Neural cell (in vitro differentiated cells): ENCODE measurements around the gene RNF223. TPM values are rescaled to one million over a fixed set of nuclear protein-coding genes. Genes with fewer than 3 reads are reported as not detected.

Experiments used
- H2AFZ ChIP-seq: fragments of 200-600, 300-800 bp; sonication (generic), shearing (Covaris generic); 2 replicates; pipeline ENCODE4 v1.6.0; 2014; ENCODE audit warnings: low read depth, mild to moderate bottlenecking, antibody characterized with exemption, low read length, moderate library complexity
- H3F3A ChIP-seq: fragments of 200-600 bp; shearing (Covaris generic); 2 replicates; pipeline ENCODE4 v1.6.1; 2016; ENCODE audit warnings: mild to moderate bottlenecking, moderate library complexity, mixed read lengths, antibody characterized with exemption, low read length; ENCODE audit not compliant: insufficient read depth, poor library complexity, severe bottlenecking
- H3K27ac ChIP-seq: fragments of 200-600, 300-800 bp; sonication (generic), shearing (Covaris generic); 2 replicates; pipeline ENCODE4 v1.5.1; 2014; ENCODE audit warnings: mild to moderate bottlenecking, low read length, moderate library complexity
- H3K27me3 ChIP-seq: fragments of 300-800, 200-600 bp; sonication (generic), shearing (Covaris generic); 2 replicates; pipeline ENCODE4 v1.6.0; 2014; ENCODE audit warnings: mild to moderate bottlenecking, low read depth, low read length, moderate library complexity; ENCODE audit not compliant: insufficient read depth
- H3K36me3 ChIP-seq: fragments of 300-800, 200-600 bp; sonication (generic), shearing (Covaris generic); 2 replicates; pipeline ENCODE4 v1.5.1; 2014; ENCODE audit warnings: mild to moderate bottlenecking, antibody characterized with exemption, low read length, moderate library complexity; ENCODE audit not compliant: insufficient read depth
- H3K4me2 ChIP-seq: fragments of 300-800, 200-600 bp; sonication (generic), shearing (Covaris generic); 2 replicates; pipeline ENCODE4 v1.6.0; 2014; ENCODE audit warnings: mild to moderate bottlenecking, low read length
- H3K4me3 ChIP-seq: fragments of 300-800, 200-600 bp; sonication (generic), shearing (Covaris generic); 2 replicates; pipeline ENCODE4 v1.5.1; 2014; ENCODE audit warnings: mild to moderate bottlenecking, low read length, moderate library complexity
- H3K79me2 ChIP-seq: fragments of 200-600 bp; shearing (Covaris generic); replicated peaks from 2 replicates; pipeline ENCODE4 v1.6.0; 2014; ENCODE audit warnings: mild to moderate bottlenecking, low read length, moderate library complexity; ENCODE audit not compliant: insufficient read depth
- H3K9ac ChIP-seq: fragments of 300-800, 200-600 bp; sonication (generic), shearing (Covaris generic); 2 replicates; pipeline ENCODE4 v1.6.1; 2016; ENCODE audit warnings: mild to moderate bottlenecking, low read length, mixed read lengths
- H3K9me2 ChIP-seq: fragments of 200-600 bp; shearing (Covaris generic); 2 replicates; pipeline ENCODE4 v1.6.1; 2016; ENCODE audit warnings: mild to moderate bottlenecking, low read length, mixed read lengths; ENCODE audit not compliant: insufficient read depth
- H3K9me3 ChIP-seq: fragments of 200-600, 300-800 bp; sonication (generic), shearing (Covaris generic); 2 replicates; pipeline ENCODE4 v1.6.1; 2016; ENCODE audit warnings: mild to moderate bottlenecking, mixed run types, low read length, moderate library complexity, mixed read lengths
- H4K20me1 ChIP-seq: fragments of 200-600 bp; shearing (Covaris generic); 2 replicates; pipeline ENCODE4 v1.6.1; 2016; ENCODE audit warnings: mild to moderate bottlenecking, mixed run types; ENCODE audit not compliant: insufficient read depth
- EP300 ChIP-seq: fragments of 450-650 bp; conservative IDR thresholded peaks from 2 replicates; pipeline ENCODE4 v1.6.1; 2014; ENCODE audit warnings: antibody characterized with exemption, mild to moderate bottlenecking, moderate library complexity; ENCODE audit not compliant: poor library complexity, severe bottlenecking
- EZH2 ChIP-seq: fragments of 200-600, 300-800 bp; shearing (Covaris generic), sonication (generic); IDR thresholded peaks from 2 replicates; pipeline ENCODE4 v1.6.1; 2014; ENCODE audit warnings: antibody characterized with exemption, low read length, borderline replicate concordance, mild to moderate bottlenecking; ENCODE audit not compliant: insufficient read depth, poor library complexity, severe bottlenecking
- MXI1 ChIP-seq: fragments of 450-650 bp; conservative IDR thresholded peaks from 2 replicates; pipeline ENCODE4 v1.6.1; 2014; ENCODE audit warnings: antibody characterized with exemption, mild to moderate bottlenecking; ENCODE audit not compliant: poor library complexity, severe bottlenecking
- POLR2AphosphoS5 ChIP-seq: IDR thresholded peaks from 2 replicates; pipeline ENCODE4 v1.6.1; 2012
- RAD21 ChIP-seq: fragments of 450-650 bp; conservative IDR thresholded peaks from 2 replicates; pipeline ENCODE4 v1.6.1; 2014; ENCODE audit warnings: antibody characterized with exemption, mild to moderate bottlenecking, moderate library complexity
- SMC3 ChIP-seq: fragments of 450-650 bp; conservative IDR thresholded peaks from 2 replicates; pipeline ENCODE4 v1.6.1; 2014; ENCODE audit warnings: antibody characterized with exemption, mild to moderate bottlenecking, moderate library complexity; ENCODE audit not compliant: poor library complexity
- TAF1 ChIP-seq: IDR thresholded peaks from 2 replicates; pipeline ENCODE4 v1.6.1; 2012; ENCODE audit warnings: low read depth
- polyA plus RNA-seq: library from polyadenylated mRNA; depleted of rRNA; stranded (reverse); fragments of >200 nt; gene quantifications from 2 replicates; pipeline ENCODE4 v1.2.3, GENCODE V29; 2014
- TF ChIP-seq, protein P1 (sequence below): IDR thresholded peaks from 2 replicates; pipeline ENCODE4 v1.6.1; 2012; ENCODE audit warnings: borderline replicate concordance
- TF ChIP-seq, protein P2 (sequence below): fragments of 450-650 bp; IDR thresholded peaks from 2 replicates; pipeline ENCODE4 v1.5.1; 2014; ENCODE audit warnings: antibody characterized with exemption, mild to moderate bottlenecking, moderate library complexity; ENCODE audit not compliant: poor library complexity, severe bottlenecking

RNF223 gene
- polyA plus RNA-seq, 1 donor from 2014 or later, result not detected

DNA sequence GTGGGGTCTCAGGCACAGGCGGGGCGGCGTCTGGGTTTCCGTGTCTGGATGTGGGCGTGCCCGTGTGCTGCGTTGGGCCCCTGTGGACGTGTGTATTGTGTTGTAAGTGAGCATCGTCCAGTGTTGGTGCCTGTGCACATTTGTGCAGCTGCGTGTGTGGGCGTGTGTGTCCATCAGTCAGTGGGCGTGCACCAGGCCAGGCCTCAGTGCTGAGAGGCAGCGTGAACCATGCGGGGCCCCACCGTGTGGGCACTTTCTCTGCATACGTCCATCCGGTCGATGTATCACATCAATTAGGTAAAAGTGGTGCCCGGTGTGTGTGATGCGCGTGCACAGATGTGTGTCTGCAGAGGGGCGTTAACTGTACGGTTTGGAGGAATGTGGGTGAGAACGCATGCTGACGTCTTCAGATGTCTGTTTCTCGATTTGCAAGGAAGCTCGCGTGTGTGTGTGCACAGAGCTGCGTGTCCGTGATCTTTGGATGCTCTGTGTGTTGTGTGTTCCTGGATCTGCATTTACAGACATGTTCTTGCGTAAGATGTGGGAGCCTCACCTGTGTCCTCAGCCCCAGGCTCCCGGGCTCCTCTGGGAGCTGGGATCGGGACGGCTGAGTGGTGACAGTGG is 29.5 kb downstream of the RNF223 start:
- Histone ChIP-seq H3K9me3 (no peaks in the 10 kb centered on the region), H3K4me2 (no peak overlapping the region), H3K27ac (no peak overlapping the region), H3K9me2 (no peaks in the 10 kb centered on the region), H3K36me3 (no peaks in the 10 kb centered on the region), H3K9ac (no peak overlapping the region), H2AFZ (no peak overlapping the region), H3K27me3 (no peaks in the 10 kb centered on the region), H4K20me1 (no peaks in the 10 kb centered on the region), H3K79me2 (no peaks in the 10 kb centered on the region), H3F3A (no peaks in the 10 kb centered on the region), H3K4me3 (no peak overlapping the region)
- TF ChIP-seq, protein P1, sequence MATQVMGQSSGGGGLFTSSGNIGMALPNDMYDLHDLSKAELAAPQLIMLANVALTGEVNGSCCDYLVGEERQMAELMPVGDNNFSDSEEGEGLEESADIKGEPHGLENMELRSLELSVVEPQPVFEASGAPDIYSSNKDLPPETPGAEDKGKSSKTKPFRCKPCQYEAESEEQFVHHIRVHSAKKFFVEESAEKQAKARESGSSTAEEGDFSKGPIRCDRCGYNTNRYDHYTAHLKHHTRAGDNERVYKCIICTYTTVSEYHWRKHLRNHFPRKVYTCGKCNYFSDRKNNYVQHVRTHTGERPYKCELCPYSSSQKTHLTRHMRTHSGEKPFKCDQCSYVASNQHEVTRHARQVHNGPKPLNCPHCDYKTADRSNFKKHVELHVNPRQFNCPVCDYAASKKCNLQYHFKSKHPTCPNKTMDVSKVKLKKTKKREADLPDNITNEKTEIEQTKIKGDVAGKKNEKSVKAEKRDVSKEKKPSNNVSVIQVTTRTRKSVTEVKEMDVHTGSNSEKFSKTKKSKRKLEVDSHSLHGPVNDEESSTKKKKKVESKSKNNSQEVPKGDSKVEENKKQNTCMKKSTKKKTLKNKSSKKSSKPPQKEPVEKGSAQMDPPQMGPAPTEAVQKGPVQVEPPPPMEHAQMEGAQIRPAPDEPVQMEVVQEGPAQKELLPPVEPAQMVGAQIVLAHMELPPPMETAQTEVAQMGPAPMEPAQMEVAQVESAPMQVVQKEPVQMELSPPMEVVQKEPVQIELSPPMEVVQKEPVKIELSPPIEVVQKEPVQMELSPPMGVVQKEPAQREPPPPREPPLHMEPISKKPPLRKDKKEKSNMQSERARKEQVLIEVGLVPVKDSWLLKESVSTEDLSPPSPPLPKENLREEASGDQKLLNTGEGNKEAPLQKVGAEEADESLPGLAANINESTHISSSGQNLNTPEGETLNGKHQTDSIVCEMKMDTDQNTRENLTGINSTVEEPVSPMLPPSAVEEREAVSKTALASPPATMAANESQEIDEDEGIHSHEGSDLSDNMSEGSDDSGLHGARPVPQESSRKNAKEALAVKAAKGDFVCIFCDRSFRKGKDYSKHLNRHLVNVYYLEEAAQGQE, result no peak
- TF ChIP-seq RAD21 (no peak), EP300 (no peak), POLR2AphosphoS5 (no peak), MXI1 (no peak), EZH2 (no peak), SMC3 (no peak)

DNA sequence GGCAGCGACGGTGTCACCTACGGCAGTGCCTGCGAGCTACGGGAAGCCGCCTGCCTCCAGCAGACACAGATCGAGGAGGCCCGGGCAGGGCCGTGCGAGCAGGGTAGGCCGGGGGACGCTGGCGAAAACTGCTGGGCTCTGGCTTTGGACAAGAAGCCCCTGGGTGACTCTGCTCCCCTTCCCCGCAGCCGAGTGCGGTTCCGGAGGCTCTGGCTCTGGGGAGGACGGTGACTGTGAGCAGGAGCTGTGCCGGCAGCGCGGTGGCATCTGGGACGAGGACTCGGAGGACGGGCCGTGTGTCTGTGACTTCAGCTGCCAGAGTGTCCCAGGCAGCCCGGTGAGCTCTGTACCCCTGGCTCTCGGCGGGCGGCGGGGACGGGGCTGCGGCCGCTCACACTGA is 30.2 kb downstream of the RNF223 start:
- Histone ChIP-seq H3K4me2 (no peak overlapping the region), H4K20me1 (no peaks in the 10 kb centered on the region), H3K27ac (no peak overlapping the region), H3K4me3 (no peak overlapping the region), H3K79me2 (no peaks in the 10 kb centered on the region), H3K9me2 (no peaks in the 10 kb centered on the region), H3K9me3 (no peaks in the 10 kb centered on the region), H3K36me3 (no peaks in the 10 kb centered on the region), H3K27me3 (no peaks in the 10 kb centered on the region), H2AFZ (no peak overlapping the region), H3K9ac (no peak overlapping the region), H3F3A (no peaks in the 10 kb centered on the region)
- TF ChIP-seq, protein P1, result no peak
- TF ChIP-seq SMC3, result no peak
- TF ChIP-seq, protein P2, sequence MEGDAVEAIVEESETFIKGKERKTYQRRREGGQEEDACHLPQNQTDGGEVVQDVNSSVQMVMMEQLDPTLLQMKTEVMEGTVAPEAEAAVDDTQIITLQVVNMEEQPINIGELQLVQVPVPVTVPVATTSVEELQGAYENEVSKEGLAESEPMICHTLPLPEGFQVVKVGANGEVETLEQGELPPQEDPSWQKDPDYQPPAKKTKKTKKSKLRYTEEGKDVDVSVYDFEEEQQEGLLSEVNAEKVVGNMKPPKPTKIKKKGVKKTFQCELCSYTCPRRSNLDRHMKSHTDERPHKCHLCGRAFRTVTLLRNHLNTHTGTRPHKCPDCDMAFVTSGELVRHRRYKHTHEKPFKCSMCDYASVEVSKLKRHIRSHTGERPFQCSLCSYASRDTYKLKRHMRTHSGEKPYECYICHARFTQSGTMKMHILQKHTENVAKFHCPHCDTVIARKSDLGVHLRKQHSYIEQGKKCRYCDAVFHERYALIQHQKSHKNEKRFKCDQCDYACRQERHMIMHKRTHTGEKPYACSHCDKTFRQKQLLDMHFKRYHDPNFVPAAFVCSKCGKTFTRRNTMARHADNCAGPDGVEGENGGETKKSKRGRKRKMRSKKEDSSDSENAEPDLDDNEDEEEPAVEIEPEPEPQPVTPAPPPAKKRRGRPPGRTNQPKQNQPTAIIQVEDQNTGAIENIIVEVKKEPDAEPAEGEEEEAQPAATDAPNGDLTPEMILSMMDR, result no peak
- TF ChIP-seq POLR2AphosphoS5, result no peak
- no peak for TF ChIP-seq EP300
- no peak for TF ChIP-seq MXI1
- no peak for TF ChIP-seq EZH2
- TF ChIP-seq RAD21, result no peak
- TF ChIP-seq TAF1, result no peak
